ENCODE measurements around the gene NEK2.
"Not testable (repeated sequence)": the region's sequence is repeated elsewhere in the genome, so short reads cannot be mapped to it uniquely, and the experiment has no call there.

NEK2 gene

GRCh38 chr1:211636575-211637029, 38.8 kb downstream of the NEK2 start:
- DNase-seq = peak in 2 of 10 donors; percentile 34 to 58
- intact Hi-C loops (cut with DNase I) = not testable (repeated sequence)

GRCh38 chr1:211635597-211636205, 39.7 kb downstream of the NEK2 start:
- DNase-seq = peak in 1 of 10 donors; percentile 45
- intact Hi-C loops (cut with DNase I) = no loop called here

GRCh38 chr1:211634931-211635330, 40.5 kb downstream of the NEK2 start:
- intact Hi-C loops (cut with DNase I) = no loop called here
- no peak for DNase-seq

GRCh38 chr1:211634461-211634860, 41.0 kb downstream of the NEK2 start:
- DNase-seq = peak in 2 of 10 donors; percentile 35 to 54
- intact Hi-C loops (cut with DNase I) = no loop called here

- intact Hi-C loops (cut with DNase I) = no loop called here
- peak in 2 of 10 donors; percentile 13 to 30 for DNase-seq
Measured at GRCh38 chr1:211633524-211633846, 41.9 kb downstream of the NEK2 start.

- intact Hi-C loops (cut with DNase I) = no loop called here
- DNase-seq = peak in 3 of 10 donors; percentile 29 to 82 (median 80)
Measured at GRCh38 chr1:211632808-211633523, 42.5 kb downstream of the NEK2 start.

- intact Hi-C loops (cut with DNase I) = no loop called here
- peak in 2 of 10 donors; percentile 68 to 71 for DNase-seq
Measured at GRCh38 chr1:211632117-211632807, 43.2 kb downstream of the NEK2 start.

- peak in 1 of 10 donors; percentile 27 for DNase-seq
- intact Hi-C loops (cut with DNase I) = no loop called here
Measured at GRCh38 chr1:211631168-211631567, 44.3 kb downstream of the NEK2 start.

GRCh38 chr1:211630236-211631081, 45.0 kb downstream of the NEK2 start:
- peak in 2 of 10 donors; percentile 38 to 56 for DNase-seq

GRCh38 chr1:211628417-211628816, 47.0 kb downstream of the NEK2 start:
- intact Hi-C loops (cut with DNase I) = no loop called here
- peak in 2 of 10 donors; percentile 3 to 29 for DNase-seq

More at GRCh38 chr1:211630236-211631081, 45.0 kb downstream of the NEK2 start:
- intact Hi-C loops (cut with DNase I) = no loop called here

- DNase-seq = no peak
- intact Hi-C loops (cut with DNase I) = no loop called here
Measured at GRCh38 chr1:211627259-211627658, 48.2 kb downstream of the NEK2 start.

- DNase-seq; intact Hi-C loops (cut with DNase I): not testable (repeated sequence)
Measured at GRCh38 chr1:211625866-211626265, 49.6 kb downstream of the NEK2 start.

- intact Hi-C loops (cut with DNase I) = no loop called here
- peak in 1 of 10 donors; percentile 71 for DNase-seq
Measured at GRCh38 chr1:211625040-211625439, 50.4 kb downstream of the NEK2 start.

- intact Hi-C loops (cut with DNase I) = no loop called here
- DNase-seq = no peak
Measured at GRCh38 chr1:211623515-211623914, 51.9 kb downstream of the NEK2 start.

GRCh38 chr1:211621447-211622198, 53.8 kb downstream of the NEK2 start:
- peak in 1 of 10 donors; percentile 59 for DNase-seq
- intact Hi-C loops (cut with DNase I) = no loop called here

GRCh38 chr1:211620097-211620496, 55.3 kb downstream of the NEK2 start:
- intact Hi-C loops (cut with DNase I) = no loop called here
- no peak for DNase-seq

GRCh38 chr1:211619033-211619996, 56.1 kb downstream of the NEK2 start:
- peak in 1 of 10 donors; percentile 52 for DNase-seq
- intact Hi-C loops (cut with DNase I) = no loop called here

- peak in 1 of 10 donors; percentile 64 for DNase-seq
- intact Hi-C loops (cut with DNase I) = no loop called here
Measured at GRCh38 chr1:211616965-211617297, 58.5 kb downstream of the NEK2 start.
